Stimulated activated CD8-positive, alpha-beta memory T cell treated with anti-CD3 and anti-CD28 coated beads, Interleukin-15, amount 100 ng/mL, for 1 hour (primary cell): Measurements from ENCODE around the gene SCAPER.

ENCODE experiments used
- DNase-seq: peaks from one replicate; pipeline ENCODE4 v3.0.0-alpha.2; 2020; ENCODE audit warnings: low read depth

Gene SCAPER

GRCh38 chr15:76667943-76668715 is 237.0 kb downstream of the SCAPER start:
- no peak for DNase-seq

GRCh38 chr15:76664895-76665294 is 240.2 kb downstream of the SCAPER start:
- DNase-seq, result no peak

- no peak for DNase-seq
Measured at GRCh38 chr15:76664411-76664810, 240.7 kb downstream of the SCAPER start.

GRCh38 chr15:76663529-76663928 is 241.6 kb downstream of the SCAPER start:
- no peak for DNase-seq

GRCh38 chr15:76648732-76649444 is 256.3 kb downstream of the SCAPER start:
- no peak for DNase-seq

- DNase-seq, result no peak
Measured at GRCh38 chr15:76647612-76648011, 257.5 kb downstream of the SCAPER start.

GRCh38 chr15:76644646-76645045 is 260.5 kb downstream of the SCAPER start:
- DNase-seq, result no peak

GRCh38 chr15:76642671-76643070 is 262.5 kb downstream of the SCAPER start:
- DNase-seq, result no peak

GRCh38 chr15:76637166-76637565 is 268.0 kb downstream of the SCAPER start:
- no peak for DNase-seq

GRCh38 chr15:76636059-76636458 is 269.1 kb downstream of the SCAPER start:
- no peak for DNase-seq

- DNase-seq, result no peak
Measured at GRCh38 chr15:76626611-76627010, 278.5 kb downstream of the SCAPER start.

GRCh38 chr15:76625267-76625666 is 279.9 kb downstream of the SCAPER start:
- DNase-seq, result no peak

- DNase-seq, result no peak
Measured at GRCh38 chr15:76614725-76615124, 290.4 kb downstream of the SCAPER start.

GRCh38 chr15:76588811-76589747 is 316.1 kb downstream of the SCAPER start:
- DNase-seq, result no peak

GRCh38 chr15:76585576-76585897 is 319.6 kb downstream of the SCAPER start:
- DNase-seq, result no peak

GRCh38 chr15:76584868-76585575 is 320.1 kb downstream of the SCAPER start:
- no peak for DNase-seq

- DNase-seq, result no peak
Measured at GRCh38 chr15:76582550-76582949, 322.6 kb downstream of the SCAPER start.

GRCh38 chr15:76577879-76578512 is 327.1 kb downstream of the SCAPER start:
- no peak for DNase-seq

- no peak for DNase-seq
Measured at GRCh38 chr15:76576523-76577279, 328.4 kb downstream of the SCAPER start.

- no peak for DNase-seq
Measured at GRCh38 chr15:76575679-76576078, 329.5 kb downstream of the SCAPER start.

GRCh38 chr15:76575274-76575673 is 329.9 kb downstream of the SCAPER start:
- no peak for DNase-seq
